Measurements from ENCODE around the gene MRPL37. TPM values are rescaled to one million over a fixed set of nuclear protein-coding genes. Genes with fewer than 3 reads are reported as not detected.

MRPL37 gene
- total RNA-seq, 2 experiments from 2014 or later, result 93.8 to 95.2 TPM

DNA sequence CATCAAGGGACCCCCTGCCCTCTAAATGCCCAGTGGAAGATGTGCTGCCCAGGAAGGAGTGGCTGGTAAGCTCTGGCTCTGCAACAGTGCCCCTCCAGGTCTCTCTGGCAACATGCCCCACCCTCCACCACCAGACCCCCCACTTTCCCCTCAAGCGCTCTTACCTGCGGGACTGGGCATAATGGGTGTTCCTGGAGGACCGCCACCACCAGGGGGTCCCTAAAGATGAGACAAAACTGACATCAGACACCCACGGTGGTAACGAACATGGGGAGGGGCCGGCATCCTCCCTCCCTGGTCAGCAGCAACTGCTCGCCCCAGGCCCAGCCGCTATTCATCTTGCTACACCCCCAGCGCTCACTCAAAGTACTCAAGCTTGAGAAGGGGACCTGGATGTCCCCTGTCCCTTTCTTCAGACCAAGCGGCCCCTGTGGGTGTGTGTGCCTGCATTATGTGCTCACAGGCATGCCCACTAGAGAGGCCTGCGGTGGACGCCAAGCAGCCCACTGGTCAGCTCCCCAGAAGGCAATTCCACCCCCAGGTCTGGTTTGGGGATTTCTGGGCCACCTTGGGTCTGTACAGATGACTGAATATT is 40.9 kb downstream of the MRPL37 start:
- no peak for DNase-seq
- ChIA-PET POLR2A (no interaction called here), CTCF (interaction anchor here (0.7 to 1.2 kb wide), 2 partner anchors 12 to 104 kb away, joined by 3 to 4 read pairs; no protein-coding TSS in a partner anchor)
- Mint-ChIP-seq H3K27ac (no peak overlapping the region), H3K9me3 (no peaks in the 10 kb centered on the region), H3K36me3 (ENCODE audit: low read depth) (peaks cover 39% of the 10 kb centered on the region), H3K27me3 (no peaks in the 10 kb centered on the region), H3K4me3 (no peak overlapping the region), H3K4me1 (peaks cover 2% of the 10 kb centered on the region)

- H3K27me3 Mint-ChIP-seq, result no peaks in the 10 kb centered on the region
- H3K9me3 Mint-ChIP-seq, result no peaks in the 10 kb centered on the region
- H3K4me3 Mint-ChIP-seq, result no peak overlapping the region
- DNase-seq, result no peak
- H3K4me1 Mint-ChIP-seq, result peaks cover 2% of the 10 kb centered on the region
- H3K27ac Mint-ChIP-seq, result no peak overlapping the region
- ChIA-PET CTCF (interaction anchor here (0.7 to 1.2 kb wide), 2 partner anchors 12 to 105 kb away, joined by 3 to 4 read pairs; no protein-coding TSS in a partner anchor), POLR2A (no interaction called here)
- H3K36me3 Mint-ChIP-seq (ENCODE audit: low read depth), result peaks cover 38% of the 10 kb centered on the region
Observed at GRCh38 chr1:54241364-54241763, 41.4 kb downstream of the MRPL37 start.

DNA sequence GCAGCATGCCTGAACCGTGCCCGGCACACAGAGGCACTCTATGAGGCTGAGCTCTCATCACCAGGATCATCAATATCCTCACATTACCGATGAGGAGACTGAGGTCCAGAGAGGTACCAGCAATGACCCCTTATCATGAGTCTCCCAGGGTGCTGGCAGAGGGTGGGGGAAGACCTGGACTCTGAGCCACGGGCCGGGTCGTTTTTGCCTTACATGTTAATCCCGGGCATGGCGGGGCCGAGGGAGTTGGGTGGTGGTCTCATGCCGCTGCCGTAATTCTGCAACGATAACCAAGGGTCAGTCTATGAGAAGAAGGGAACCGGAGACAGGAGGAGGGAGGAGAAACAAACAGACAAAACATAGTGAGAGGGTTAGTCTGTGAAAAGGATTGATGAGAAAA is 43.1 kb downstream of the MRPL37 start:
- H3K27ac Mint-ChIP-seq, result no peak overlapping the region
- H3K4me3 Mint-ChIP-seq, result no peak overlapping the region
- DNase-seq, result no peak
- H3K9me3 Mint-ChIP-seq, result no peaks in the 10 kb centered on the region
- H3K27me3 Mint-ChIP-seq, result no peaks in the 10 kb centered on the region
- H3K36me3 Mint-ChIP-seq (ENCODE audit: low read depth), result peaks cover 22% of the 10 kb centered on the region
- ChIA-PET CTCF (no interaction called here), POLR2A (no interaction called here)
- peaks cover 2% of the 10 kb centered on the region for H3K4me1 Mint-ChIP-seq

DNA sequence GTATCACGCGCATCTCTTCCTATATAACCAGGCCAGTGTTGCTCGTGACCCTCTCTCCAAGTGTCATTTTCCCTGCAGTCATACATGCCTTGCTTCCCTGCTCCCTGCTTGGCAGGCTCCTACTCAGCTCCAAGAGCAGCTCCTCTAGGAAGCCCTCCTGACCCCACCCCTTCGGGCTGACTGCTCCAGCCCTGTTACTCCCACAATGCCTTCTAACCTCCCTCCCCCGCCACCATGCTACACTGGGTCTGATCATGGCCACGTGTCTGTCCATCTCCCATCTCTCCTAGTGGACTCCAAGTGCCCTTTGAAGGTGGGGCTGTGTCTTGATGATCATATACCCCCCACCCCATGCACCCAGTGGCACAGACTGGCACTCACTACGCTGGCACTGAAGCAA is 44.7 kb downstream of the MRPL37 start:
- no peak for DNase-seq
- Mint-ChIP-seq H3K36me3 (ENCODE audit: low read depth) (peaks cover 19% of the 10 kb centered on the region), H3K4me1 (peaks cover 2% of the 10 kb centered on the region), H3K27me3 (no peaks in the 10 kb centered on the region), H3K9me3 (no peaks in the 10 kb centered on the region), H3K4me3 (no peak overlapping the region), H3K27ac (no peak overlapping the region)
- POLR2A ChIA-PET, result no interaction called here
- CTCF ChIA-PET, result no interaction called here

GRCh38 chr1:54245501-54245900 is 45.5 kb downstream of the MRPL37 start:
- ChIA-PET POLR2A (no interaction called here), CTCF (no interaction called here)
- Mint-ChIP-seq H3K36me3 (ENCODE audit: low read depth) (peaks cover 18% of the 10 kb centered on the region), H3K27me3 (no peaks in the 10 kb centered on the region), H3K4me3 (no peak overlapping the region), H3K9me3 (no peaks in the 10 kb centered on the region), H3K4me1 (peaks cover 2% of the 10 kb centered on the region), H3K27ac (no peak overlapping the region)
- no peak for DNase-seq

DNA sequence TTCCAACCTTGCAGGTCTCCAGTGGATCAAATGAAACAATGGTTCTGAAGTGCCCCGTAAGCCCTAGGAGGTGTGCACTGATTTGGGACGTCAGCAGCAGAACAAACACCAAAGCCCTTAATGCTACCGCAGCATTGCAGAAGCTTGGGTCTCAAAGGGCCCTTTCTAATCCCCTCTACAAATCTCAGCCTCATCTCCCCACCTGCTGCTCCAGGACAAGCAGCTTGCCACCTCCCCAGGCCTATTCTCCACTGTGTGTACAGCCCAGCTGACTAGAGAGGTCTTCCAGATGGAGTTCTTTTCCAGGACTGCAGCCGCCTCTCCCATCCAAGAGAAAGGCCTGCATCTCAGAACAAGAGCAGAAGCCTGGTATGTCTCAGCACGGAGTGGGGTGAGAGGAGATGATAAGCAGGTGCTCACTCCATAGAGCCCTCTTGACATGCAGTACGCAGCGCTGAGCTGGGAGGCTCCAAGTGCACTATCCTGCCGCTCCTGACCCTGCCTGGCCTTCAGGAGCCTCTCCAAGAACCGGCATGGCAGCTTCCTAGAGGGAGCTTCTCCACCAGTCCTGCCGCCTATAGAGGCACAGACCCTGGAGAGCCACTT is 46.3 kb downstream of the MRPL37 start:
- Mint-ChIP-seq H3K4me1 (peaks cover 2% of the 10 kb centered on the region), H3K27me3 (no peaks in the 10 kb centered on the region), H3K36me3 (ENCODE audit: low read depth) (peaks cover 13% of the 10 kb centered on the region), H3K4me3 (no peak overlapping the region), H3K9me3 (no peaks in the 10 kb centered on the region), H3K27ac (peak overlapping the region; percentile 15)
- POLR2A ChIA-PET, result no interaction called here
- CTCF ChIA-PET, result no interaction called here
- no peak for DNase-seq

- Mint-ChIP-seq H3K27ac (no peak overlapping the region), H3K4me1 (peaks cover 4% of the 10 kb centered on the region), H3K27me3 (no peaks in the 10 kb centered on the region), H3K9me3 (no peaks in the 10 kb centered on the region), H3K4me3 (no peak overlapping the region), H3K36me3 (ENCODE audit: low read depth) (peaks cover 9% of the 10 kb centered on the region)
- DNase-seq, result no peak
- ChIA-PET POLR2A (no interaction called here), CTCF (interaction anchor here (0.8 kb wide), 1 partner anchor 10 kb away, joined by 3 read pairs; no protein-coding TSS in a partner anchor)
Observed at GRCh38 chr1:54247863-54248515, 48.0 kb downstream of the MRPL37 start.

GRCh38 chr1:54248966-54249365 is 49.0 kb downstream of the MRPL37 start:
- no peak overlapping the region for H3K4me3 Mint-ChIP-seq
- no peak for DNase-seq
- peaks cover 5% of the 10 kb centered on the region for H3K4me1 Mint-ChIP-seq
- no peaks in the 10 kb centered on the region for H3K27me3 Mint-ChIP-seq
- CTCF ChIA-PET, result no interaction called here
- no peaks in the 10 kb centered on the region for H3K9me3 Mint-ChIP-seq
- H3K36me3 Mint-ChIP-seq (ENCODE audit: low read depth), result peaks cover 5% of the 10 kb centered on the region
- H3K27ac Mint-ChIP-seq, result peak overlapping the region; percentile 26
- POLR2A ChIA-PET, result no interaction called here

GRCh38 chr1:54249819-54250435 is 50.0 kb downstream of the MRPL37 start:
- ChIA-PET POLR2A (interaction anchor here (0.6 kb wide), 1 partner anchor 31 kb away, joined by 3 read pairs; no protein-coding TSS in a partner anchor), CTCF (interaction anchor here (0.5 to 0.9 kb wide), 2 partner anchors 20 to 175 kb away, joined by 3 read pairs; no protein-coding TSS in a partner anchor)
- Mint-ChIP-seq H3K27me3 (no peaks in the 10 kb centered on the region), H3K27ac (peak overlapping the region; percentile 10), H3K9me3 (no peaks in the 10 kb centered on the region), H3K4me1 (peaks cover 5% of the 10 kb centered on the region), H3K4me3 (no peak overlapping the region), H3K36me3 (ENCODE audit: low read depth) (peaks cover 3% of the 10 kb centered on the region)
- no peak for DNase-seq

GRCh38 chr1:54250670-54251069 is 50.7 kb downstream of the MRPL37 start:
- DNase-seq, result no peak
- Mint-ChIP-seq H3K27me3 (no peaks in the 10 kb centered on the region), H3K36me3 (ENCODE audit: low read depth) (peaks cover 3% of the 10 kb centered on the region), H3K4me1 (peaks cover 5% of the 10 kb centered on the region), H3K27ac (no peak overlapping the region), H3K9me3 (no peaks in the 10 kb centered on the region), H3K4me3 (no peak overlapping the region)
- ChIA-PET CTCF (interaction anchor here (0.5 kb wide), 2 partner anchors 49 to 176 kb away, joined by 3 to 6 read pairs; no protein-coding TSS in a partner anchor), POLR2A (no interaction called here)

- Mint-ChIP-seq H3K27ac (peak overlapping the region; percentile 67), H3K4me1 (peaks cover 5% of the 10 kb centered on the region), H3K27me3 (no peaks in the 10 kb centered on the region), H3K36me3 (ENCODE audit: low read depth) (peaks cover 3% of the 10 kb centered on the region), H3K4me3 (no peak overlapping the region), H3K9me3 (no peaks in the 10 kb centered on the region)
- POLR2A ChIA-PET, result no interaction called here
- no peak for DNase-seq
- CTCF ChIA-PET, result interaction anchor here (0.6 to 1.4 kb wide), 4 partner anchors 8 to 90 kb away, joined by 3 to 6 read pairs (median 3); no protein-coding TSS in a partner anchor
Observed at GRCh38 chr1:54252371-54252936, 52.5 kb downstream of the MRPL37 start.

- Mint-ChIP-seq H3K9me3 (no peaks in the 10 kb centered on the region), H3K4me3 (no peak overlapping the region), H3K27ac (no peak overlapping the region), H3K36me3 (ENCODE audit: low read depth) (peaks cover 3% of the 10 kb centered on the region), H3K27me3 (no peaks in the 10 kb centered on the region), H3K4me1 (peaks cover 11% of the 10 kb centered on the region)
- CTCF ChIA-PET, result interaction anchor here (0.7 to 1.7 kb wide), 2 partner anchors 12 to 17 kb away, joined by 4 read pairs; no protein-coding TSS in a partner anchor
- no peak for DNase-seq
- POLR2A ChIA-PET, result no interaction called here
Observed at GRCh38 chr1:54253480-54253879, 53.5 kb downstream of the MRPL37 start.

DNA sequence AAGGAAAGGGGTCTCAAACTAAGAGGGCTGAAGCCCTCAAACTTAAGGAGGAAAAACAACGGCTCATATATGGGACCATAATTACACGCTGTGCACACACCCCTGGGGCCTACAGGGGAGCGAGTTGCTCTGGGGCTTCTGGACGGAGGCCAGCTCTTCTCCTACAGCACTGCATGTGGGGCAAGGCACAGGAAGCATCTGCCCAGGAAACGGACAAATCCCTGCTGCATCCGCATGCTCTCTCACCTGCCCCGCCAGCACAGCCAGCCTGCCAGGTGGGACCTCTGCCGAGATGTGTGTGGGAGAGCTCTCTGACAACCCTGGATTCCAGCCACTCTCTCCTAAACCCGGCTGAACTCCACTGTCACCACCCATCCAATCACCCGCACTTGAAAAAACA is 54.1 kb downstream of the MRPL37 start:
- Mint-ChIP-seq H3K4me1 (peaks cover 11% of the 10 kb centered on the region), H3K4me3 (no peak overlapping the region), H3K36me3 (ENCODE audit: low read depth) (peaks cover under 1% of the 10 kb centered on the region), H3K9me3 (no peaks in the 10 kb centered on the region), H3K27me3 (no peaks in the 10 kb centered on the region), H3K27ac (no peak overlapping the region)
- ChIA-PET CTCF (interaction anchor here (1.7 kb wide), 1 partner anchor 16 kb away, joined by 4 read pairs; no protein-coding TSS in a partner anchor), POLR2A (no interaction called here)
- DNase-seq, result no peak

All from activated CD4-positive, alpha-beta T cell treated with anti-CD3 and anti-CD28 coated beads, Interleukin-2, amount 10 ng/mL, durations not matched to agents 7 days and 5 days (primary cell).